ENCODE data around the gene MCC. TPM values are rescaled to one million over a fixed set of nuclear protein-coding genes. Genes with fewer than 3 reads are reported as not detected.

The MCC gene
- total RNA-seq, 1 donor from 2014 or later = 1.1 TPM

DNA sequence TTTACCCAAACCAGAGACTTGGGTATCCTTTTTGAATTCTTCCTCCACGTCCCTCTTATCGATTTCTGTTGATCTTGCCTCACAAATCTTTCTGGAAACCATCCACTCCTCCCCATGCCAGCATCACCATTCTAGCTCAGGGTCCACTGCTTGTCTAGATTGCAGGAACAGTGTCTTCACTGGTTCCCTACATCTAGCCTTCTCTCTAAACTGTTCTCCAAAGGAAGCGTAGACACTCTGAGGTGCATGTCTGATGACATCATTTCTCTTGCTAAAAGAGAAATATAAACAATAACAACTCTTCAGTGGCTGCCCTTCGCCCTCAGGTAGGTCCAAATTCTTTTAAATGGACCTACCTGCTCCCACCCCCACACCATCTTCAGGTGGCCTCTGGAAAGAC is 311.5 kb downstream of the MCC start:
- Mint-ChIP-seq H3K36me3 (ENCODE audit: low read depth) (no peaks in the 10 kb centered on the region), H3K4me3 (no peak overlapping the region), H3K4me1 (no peaks in the 10 kb centered on the region), H3K27ac (no peak overlapping the region), H3K9me3 (no peaks in the 10 kb centered on the region), H3K27me3 (peaks cover 24% of the 10 kb centered on the region)
- intact Hi-C loops (cut with micrococcal nuclease) = no loop called here
- no peak for DNase-seq

GRCh38 chr5:113176196-113176595 is 312.1 kb downstream of the MCC start:
- DNase-seq = no peak
- Mint-ChIP-seq H3K36me3 (ENCODE audit: low read depth) (no peaks in the 10 kb centered on the region), H3K4me1 (no peaks in the 10 kb centered on the region), H3K27me3 (peaks cover 24% of the 10 kb centered on the region), H3K27ac (no peak overlapping the region), H3K4me3 (no peak overlapping the region), H3K9me3 (no peaks in the 10 kb centered on the region)
- intact Hi-C loops (cut with micrococcal nuclease) = no loop called here

DNA sequence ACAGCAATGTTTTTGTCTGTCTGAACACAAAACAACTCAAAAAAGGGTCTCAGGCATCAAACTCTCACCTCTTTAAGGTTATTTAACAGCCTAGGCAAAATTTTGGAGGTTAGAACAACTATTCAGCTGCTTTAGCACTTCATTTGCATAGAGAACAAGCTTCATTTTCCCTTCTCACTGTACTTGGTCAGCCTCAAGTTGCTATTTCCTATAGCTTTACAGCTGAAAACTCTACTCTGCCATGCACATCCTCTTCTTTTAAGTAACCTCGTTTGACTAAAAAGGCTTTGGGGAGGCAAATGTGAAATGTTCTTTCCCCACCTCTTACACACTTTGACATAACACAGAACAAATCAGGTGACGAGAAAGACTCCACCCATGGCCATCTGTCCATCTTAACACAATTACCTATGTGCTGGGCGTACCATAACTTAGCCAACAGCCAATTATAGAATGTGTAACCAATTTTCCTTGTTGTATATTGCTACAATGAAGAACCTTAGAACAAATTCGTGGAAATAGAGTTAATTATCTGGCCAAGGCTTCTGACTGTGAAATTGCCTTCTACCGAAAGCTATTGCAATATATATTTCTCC is 315.9 kb downstream of the MCC start:
- no peaks in the 10 kb centered on the region for H3K4me1 Mint-ChIP-seq
- intact Hi-C loops (cut with micrococcal nuclease) = no loop called here
- peaks cover 33% of the 10 kb centered on the region for H3K27me3 Mint-ChIP-seq
- no peak for DNase-seq
- no peak overlapping the region for H3K4me3 Mint-ChIP-seq
- no peaks in the 10 kb centered on the region for H3K9me3 Mint-ChIP-seq
- H3K27ac Mint-ChIP-seq = no peak overlapping the region
- no peaks in the 10 kb centered on the region for H3K36me3 Mint-ChIP-seq (ENCODE audit: low read depth)

- no peak for DNase-seq
- intact Hi-C loops (cut with micrococcal nuclease) = no loop called here
- no peak overlapping the region for H3K27ac Mint-ChIP-seq
- peaks cover 33% of the 10 kb centered on the region for H3K27me3 Mint-ChIP-seq
- no peaks in the 10 kb centered on the region for H3K4me1 Mint-ChIP-seq
- H3K9me3 Mint-ChIP-seq = no peaks in the 10 kb centered on the region
- H3K4me3 Mint-ChIP-seq = no peak overlapping the region
- no peaks in the 10 kb centered on the region for H3K36me3 Mint-ChIP-seq (ENCODE audit: low read depth)
These were observed 316.7 kb downstream of the MCC start for GRCh38 chr5:113171520-113171919.

- H3K9me3 Mint-ChIP-seq = no peaks in the 10 kb centered on the region
- H3K27me3 Mint-ChIP-seq = peaks cover 32% of the 10 kb centered on the region
These were observed 317.5 kb downstream of the MCC start for GRCh38 chr5:113170707-113171106.

DNA sequence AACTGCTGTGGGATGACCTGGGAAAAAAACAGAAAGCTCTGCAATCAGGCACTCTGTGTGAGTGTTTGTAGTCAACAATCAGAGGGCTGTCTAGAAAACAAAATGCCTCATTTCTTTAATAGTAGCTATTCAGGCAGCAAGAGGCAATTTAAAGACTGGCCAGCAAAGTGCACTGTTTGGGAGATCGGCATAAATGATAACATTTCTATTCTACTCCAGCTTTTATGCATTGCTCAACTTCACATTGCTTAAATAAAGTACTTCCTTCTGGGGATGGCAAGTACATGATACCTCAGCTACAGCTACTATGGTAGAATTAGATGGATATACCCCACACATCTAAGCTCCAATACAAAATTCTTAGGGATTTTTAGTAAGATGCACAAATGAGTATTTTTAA is 318.5 kb downstream of the MCC start:
- Mint-ChIP-seq H3K4me3 (no peak overlapping the region), H3K27ac (no peak overlapping the region), H3K27me3 (peaks cover 29% of the 10 kb centered on the region), H3K36me3 (ENCODE audit: low read depth) (no peaks in the 10 kb centered on the region), H3K9me3 (no peaks in the 10 kb centered on the region), H3K4me1 (no peaks in the 10 kb centered on the region)
- no peak for DNase-seq
- intact Hi-C loops (cut with micrococcal nuclease) = no loop called here

More at GRCh38 chr5:113170707-113171106, 317.5 kb downstream of the MCC start:
- Mint-ChIP-seq H3K4me3 (no peak overlapping the region), H3K4me1 (no peaks in the 10 kb centered on the region), H3K27ac (no peak overlapping the region), H3K36me3 (ENCODE audit: low read depth) (no peaks in the 10 kb centered on the region)
- no peak for DNase-seq
- intact Hi-C loops (cut with micrococcal nuclease) = no loop called here

GRCh38 chr5:113167985-113168384 is 320.3 kb downstream of the MCC start:
- Mint-ChIP-seq H3K4me1 (peaks cover 2% of the 10 kb centered on the region), H3K27me3 (peaks cover 24% of the 10 kb centered on the region), H3K4me3 (no peak overlapping the region), H3K27ac (no peak overlapping the region), H3K36me3 (ENCODE audit: low read depth) (no peaks in the 10 kb centered on the region), H3K9me3 (no peaks in the 10 kb centered on the region)
- DNase-seq = no peak
- intact Hi-C loops (cut with micrococcal nuclease) = no loop called here

DNA sequence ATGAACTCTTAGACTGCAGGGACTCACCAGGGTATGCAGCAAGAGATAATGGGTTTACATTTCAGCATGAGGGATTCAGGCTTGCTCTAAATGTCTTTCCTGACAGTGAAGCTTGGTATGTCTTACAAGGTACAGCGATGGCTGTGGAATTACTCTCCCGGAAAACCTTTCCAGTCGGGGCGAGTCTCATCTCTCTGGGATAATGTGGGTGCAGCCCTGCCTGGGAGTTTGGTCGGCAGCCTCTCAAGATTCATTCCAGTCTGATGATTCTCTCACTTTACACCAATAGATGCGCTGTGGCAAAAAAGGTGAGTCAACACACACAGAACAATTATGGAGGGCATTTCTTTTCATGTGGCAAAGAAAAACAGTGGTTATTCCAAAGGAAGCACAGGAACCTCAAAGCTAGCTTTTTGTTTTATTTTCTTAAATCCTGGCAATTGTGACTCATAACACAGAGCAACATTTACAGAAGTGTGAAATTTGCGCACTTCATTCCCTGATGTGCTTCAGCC is 321.3 kb downstream of the MCC start:
- H3K9me3 Mint-ChIP-seq = no peaks in the 10 kb centered on the region
- H3K27me3 Mint-ChIP-seq = peaks cover 20% of the 10 kb centered on the region
- intact Hi-C loops (cut with micrococcal nuclease) = no loop called here

GRCh38 chr5:113166261-113166660 is 322.0 kb downstream of the MCC start:
- peaks cover 18% of the 10 kb centered on the region for H3K27me3 Mint-ChIP-seq
- intact Hi-C loops (cut with micrococcal nuclease) = no loop called here
- H3K4me3 Mint-ChIP-seq = no peak overlapping the region
- H3K9me3 Mint-ChIP-seq = no peaks in the 10 kb centered on the region
- no peak overlapping the region for H3K27ac Mint-ChIP-seq
- DNase-seq = no peak
- no peaks in the 10 kb centered on the region for H3K36me3 Mint-ChIP-seq (ENCODE audit: low read depth)
- H3K4me1 Mint-ChIP-seq = peaks cover 2% of the 10 kb centered on the region

More for the DNA sequence above, 321.3 kb downstream of the MCC start:
- Mint-ChIP-seq H3K4me1 (peaks cover 2% of the 10 kb centered on the region), H3K27ac (no peak overlapping the region), H3K4me3 (no peak overlapping the region), H3K36me3 (ENCODE audit: low read depth) (no peaks in the 10 kb centered on the region)
- DNase-seq = no peak

- Mint-ChIP-seq H3K4me1 (peaks cover 2% of the 10 kb centered on the region), H3K27ac (no peak overlapping the region), H3K27me3 (peaks cover 13% of the 10 kb centered on the region), H3K36me3 (ENCODE audit: low read depth) (no peaks in the 10 kb centered on the region), H3K9me3 (no peaks in the 10 kb centered on the region), H3K4me3 (no peak overlapping the region)
- intact Hi-C loops (cut with micrococcal nuclease) = no loop called here
- no peak for DNase-seq
These were observed 324.2 kb downstream of the MCC start for GRCh38 chr5:113164021-113164420.

GRCh38 chr5:113163328-113163727 is 324.9 kb downstream of the MCC start:
- intact Hi-C loops (cut with micrococcal nuclease) = no loop called here
- no peaks in the 10 kb centered on the region for H3K9me3 Mint-ChIP-seq
- no peak overlapping the region for H3K27ac Mint-ChIP-seq
- H3K4me1 Mint-ChIP-seq = peaks cover 2% of the 10 kb centered on the region
- H3K4me3 Mint-ChIP-seq = no peak overlapping the region
- DNase-seq = no peak
- H3K27me3 Mint-ChIP-seq = peaks cover 11% of the 10 kb centered on the region
- H3K36me3 Mint-ChIP-seq (ENCODE audit: low read depth) = no peaks in the 10 kb centered on the region

GRCh38 chr5:113162770-113163169 is 325.5 kb downstream of the MCC start:
- H3K27me3 Mint-ChIP-seq = peaks cover 10% of the 10 kb centered on the region
- no peak overlapping the region for H3K27ac Mint-ChIP-seq
- no peaks in the 10 kb centered on the region for H3K9me3 Mint-ChIP-seq
- no peak for DNase-seq
- H3K4me1 Mint-ChIP-seq = peaks cover 2% of the 10 kb centered on the region
- intact Hi-C loops (cut with micrococcal nuclease) = no loop called here
- H3K36me3 Mint-ChIP-seq (ENCODE audit: low read depth) = no peaks in the 10 kb centered on the region
- H3K4me3 Mint-ChIP-seq = no peak overlapping the region

- Mint-ChIP-seq H3K9me3 (no peaks in the 10 kb centered on the region), H3K4me1 (peaks cover 2% of the 10 kb centered on the region), H3K27ac (no peak overlapping the region), H3K4me3 (no peak overlapping the region), H3K27me3 (peaks cover 8% of the 10 kb centered on the region), H3K36me3 (ENCODE audit: low read depth) (no peaks in the 10 kb centered on the region)
- no peak for DNase-seq
- intact Hi-C loops (cut with micrococcal nuclease) = no loop called here
These were observed 326.0 kb downstream of the MCC start for GRCh38 chr5:113162208-113162607.

DNA sequence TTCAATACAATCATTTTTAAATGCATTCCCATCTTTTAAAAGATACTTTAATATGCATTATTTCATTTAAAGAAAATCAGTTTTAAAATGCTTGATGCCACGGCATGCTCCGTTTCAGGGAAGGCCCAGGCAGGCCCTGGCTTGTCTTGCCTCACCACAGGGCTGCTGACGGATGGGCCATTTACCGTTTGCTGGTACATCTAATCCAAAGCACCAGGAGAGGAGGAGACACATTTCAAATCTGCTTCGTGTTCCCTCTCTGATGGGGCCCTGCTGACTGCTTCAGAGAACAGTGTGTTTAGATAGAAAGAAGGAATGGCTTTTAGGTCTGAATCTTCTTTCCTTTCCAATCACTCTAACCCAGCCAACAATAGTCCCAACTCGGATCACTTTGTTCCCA is 326.4 kb downstream of the MCC start:
- H3K27ac Mint-ChIP-seq = no peak overlapping the region
- H3K27me3 Mint-ChIP-seq = peaks cover 7% of the 10 kb centered on the region
- H3K9me3 Mint-ChIP-seq = no peaks in the 10 kb centered on the region
- H3K4me1 Mint-ChIP-seq = peaks cover 2% of the 10 kb centered on the region
- no peak overlapping the region for H3K4me3 Mint-ChIP-seq
- no peaks in the 10 kb centered on the region for H3K36me3 Mint-ChIP-seq (ENCODE audit: low read depth)
- no peak for DNase-seq
- intact Hi-C loops (cut with micrococcal nuclease) = no loop called here

DNA sequence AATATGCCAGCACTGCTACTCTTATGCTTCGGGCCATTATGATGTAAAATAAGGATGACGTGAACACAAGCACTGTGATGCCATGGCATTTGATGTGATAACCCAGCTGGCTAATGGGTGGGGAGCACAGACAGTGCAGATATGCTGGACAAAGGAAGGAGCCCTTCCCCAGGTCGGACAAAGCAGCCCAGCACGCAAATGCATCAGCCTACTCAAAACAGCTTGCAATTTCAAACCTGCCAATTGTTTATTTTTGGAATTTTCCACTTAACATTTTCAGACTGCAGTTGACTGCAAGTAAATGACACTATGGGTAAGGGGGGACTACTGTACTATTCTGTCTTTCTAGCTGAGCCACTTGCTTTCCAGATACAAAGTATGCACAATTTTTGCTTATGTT is 330.4 kb downstream of the MCC start:
- no peak for DNase-seq
- H3K27ac Mint-ChIP-seq = no peak overlapping the region
- H3K36me3 Mint-ChIP-seq (ENCODE audit: low read depth) = no peaks in the 10 kb centered on the region
- no peaks in the 10 kb centered on the region for H3K9me3 Mint-ChIP-seq
- intact Hi-C loops (cut with micrococcal nuclease) = no loop called here
- H3K4me1 Mint-ChIP-seq = no peaks in the 10 kb centered on the region
- H3K27me3 Mint-ChIP-seq = no peaks in the 10 kb centered on the region
- no peak overlapping the region for H3K4me3 Mint-ChIP-seq

Data from activated CD4-positive, alpha-beta T cell treated with anti-CD3 and anti-CD28 coated beads, Interleukin-2, amount 10 ng/mL, durations not matched to agents 24 days and 14 days (primary cell).